ENCODE results near the gene POC1A. TPM values are rescaled to one million over a fixed set of nuclear protein-coding genes. Genes with fewer than 3 reads are reported as not detected.

Gene POC1A
- total RNA-seq, 2 experiments from 2014 or later: 0.22 to 0.39 TPM

DNA sequence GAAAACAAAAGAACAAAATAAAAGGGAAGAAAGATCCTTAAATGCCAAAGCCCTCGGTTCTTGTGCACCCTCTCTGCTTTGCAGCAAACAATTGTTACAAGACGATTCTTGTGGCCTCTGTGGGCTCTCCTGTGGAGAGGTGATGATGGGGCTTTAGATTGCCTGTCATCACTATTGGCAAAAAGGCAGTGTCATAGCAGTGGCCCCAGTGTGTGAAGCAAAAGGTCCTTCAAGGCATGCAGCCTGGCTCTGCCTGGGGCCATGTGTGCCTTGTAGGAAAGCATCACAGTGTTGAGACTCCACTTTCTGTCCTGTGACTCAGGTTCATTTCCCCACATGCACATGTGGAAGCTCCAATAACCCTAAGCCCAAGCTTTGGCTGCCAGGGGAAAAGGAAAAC is 43.7 kb downstream of the POC1A start:
- DNase-seq (no peak), ATAC-seq (ENCODE audit: poor library complexity) (no peak)
- no peak overlapping the region for H3K27ac Mint-ChIP-seq
- Histone ChIP-seq H3K4me3 (ENCODE audit: low read length) (no peak overlapping the region), H3K27ac (ENCODE audit: low read depth in 1 of 2, low read length in 2 of 2) (no peak overlapping the region), H3K4me1 (ENCODE audit: insufficient read depth, low read length) (no peaks in the 10 kb centered on the region), H3K9me3 (ENCODE audit: control insufficient read depth in 1 of 2, insufficient read depth in 1 of 2, low read length in 2 of 2) (no peaks in the 10 kb centered on the region), H3K27me3 (ENCODE audit: control insufficient read depth in 1 of 2, insufficient read depth in 2 of 2, low read length in 2 of 2) (no peaks in the 10 kb centered on the region), H3K36me3 (ENCODE audit: insufficient read depth, low read length) (no peaks in the 10 kb centered on the region)
- ChIA-PET CTCF (interaction anchor here (2.6 kb wide), 1 partner anchor 13 kb away, joined by 8 read pairs; no protein-coding TSS in a partner anchor), POLR2A (no interaction called here)
- intact Hi-C loops (cut with DNase I, micrococcal nuclease): no loop called here
- no peaks in the 10 kb centered on the region for H3K4me1 Mint-ChIP-seq (ENCODE audit: low read depth)
- H3K9me3 Mint-ChIP-seq: no peaks in the 10 kb centered on the region
- H3K27me3 Mint-ChIP-seq: no peaks in the 10 kb centered on the region
- TF ChIP-seq, protein P1, sequence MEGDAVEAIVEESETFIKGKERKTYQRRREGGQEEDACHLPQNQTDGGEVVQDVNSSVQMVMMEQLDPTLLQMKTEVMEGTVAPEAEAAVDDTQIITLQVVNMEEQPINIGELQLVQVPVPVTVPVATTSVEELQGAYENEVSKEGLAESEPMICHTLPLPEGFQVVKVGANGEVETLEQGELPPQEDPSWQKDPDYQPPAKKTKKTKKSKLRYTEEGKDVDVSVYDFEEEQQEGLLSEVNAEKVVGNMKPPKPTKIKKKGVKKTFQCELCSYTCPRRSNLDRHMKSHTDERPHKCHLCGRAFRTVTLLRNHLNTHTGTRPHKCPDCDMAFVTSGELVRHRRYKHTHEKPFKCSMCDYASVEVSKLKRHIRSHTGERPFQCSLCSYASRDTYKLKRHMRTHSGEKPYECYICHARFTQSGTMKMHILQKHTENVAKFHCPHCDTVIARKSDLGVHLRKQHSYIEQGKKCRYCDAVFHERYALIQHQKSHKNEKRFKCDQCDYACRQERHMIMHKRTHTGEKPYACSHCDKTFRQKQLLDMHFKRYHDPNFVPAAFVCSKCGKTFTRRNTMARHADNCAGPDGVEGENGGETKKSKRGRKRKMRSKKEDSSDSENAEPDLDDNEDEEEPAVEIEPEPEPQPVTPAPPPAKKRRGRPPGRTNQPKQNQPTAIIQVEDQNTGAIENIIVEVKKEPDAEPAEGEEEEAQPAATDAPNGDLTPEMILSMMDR (IDR thresholded peaks at IDR 0.05): no peak
- H3K36me3 Mint-ChIP-seq (ENCODE audit: low read depth): no peaks in the 10 kb centered on the region
- H3K4me3 Mint-ChIP-seq: no peak overlapping the region

DNA sequence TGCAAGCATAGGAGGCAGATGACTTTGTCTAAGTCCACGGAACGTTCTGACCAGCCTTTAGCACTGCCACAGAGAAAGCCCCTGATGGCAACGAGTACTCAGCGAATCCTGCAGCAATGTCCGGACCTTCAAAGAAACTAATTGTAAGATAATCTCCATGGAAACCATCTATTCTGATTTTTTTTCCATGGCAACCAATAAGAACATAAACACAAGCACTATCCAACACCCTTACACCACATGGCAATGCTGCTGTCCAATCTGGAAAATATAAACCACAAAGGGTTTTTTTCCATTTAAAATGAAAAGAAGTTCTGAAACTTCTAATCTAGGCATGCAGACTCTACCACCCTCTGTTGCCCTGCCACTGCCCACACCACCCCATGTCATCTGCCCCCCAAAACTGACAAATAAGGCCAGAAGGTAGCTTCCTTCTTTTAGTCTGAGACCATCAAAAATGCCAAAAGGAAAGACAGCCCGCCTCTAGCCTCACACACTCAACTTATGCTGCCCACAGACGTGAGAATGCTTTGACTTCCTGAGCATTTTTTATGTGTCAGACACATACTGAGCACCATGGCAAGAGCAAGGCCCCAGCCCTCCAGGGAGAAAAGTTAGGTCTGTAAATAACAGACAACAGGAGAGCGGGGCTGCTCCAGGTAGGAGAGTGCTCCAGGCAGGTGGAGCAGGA is 44.5 kb downstream of the POC1A start:
- TF ChIP-seq, protein P1 (IDR thresholded peaks at IDR 0.05): no peak
- no peaks in the 10 kb centered on the region for H3K4me1 ChIP-seq (ENCODE audit: insufficient read depth, low read length)
- CTCF ChIA-PET: interaction anchor here (0.9 to 2.6 kb wide), 3 partner anchors 13 to 108 kb away, joined by 3 to 8 read pairs (median 4); no protein-coding TSS in a partner anchor
- H3K27ac ChIP-seq (ENCODE audit: low read depth in 1 of 2, low read length in 2 of 2): no peak overlapping the region
- H3K27me3 ChIP-seq (ENCODE audit: control insufficient read depth in 1 of 2, insufficient read depth in 2 of 2, low read length in 2 of 2): no peaks in the 10 kb centered on the region
- Mint-ChIP-seq H3K9me3 (no peaks in the 10 kb centered on the region), H3K4me3 (no peak overlapping the region), H3K36me3 (ENCODE audit: low read depth) (no peaks in the 10 kb centered on the region), H3K4me1 (ENCODE audit: low read depth) (no peaks in the 10 kb centered on the region), H3K27ac (no peak overlapping the region), H3K27me3 (no peaks in the 10 kb centered on the region)
- no peaks in the 10 kb centered on the region for H3K9me3 ChIP-seq (ENCODE audit: control insufficient read depth in 1 of 2, insufficient read depth in 1 of 2, low read length in 2 of 2)
- H3K36me3 ChIP-seq (ENCODE audit: insufficient read depth, low read length): no peaks in the 10 kb centered on the region
- no peak overlapping the region for H3K4me3 ChIP-seq (ENCODE audit: low read length)
- POLR2A ChIA-PET: no interaction called here
- ATAC-seq (ENCODE audit: poor library complexity): no peak
- DNase-seq: no peak
- intact Hi-C loops (cut with DNase I, micrococcal nuclease): no loop called here

DNA sequence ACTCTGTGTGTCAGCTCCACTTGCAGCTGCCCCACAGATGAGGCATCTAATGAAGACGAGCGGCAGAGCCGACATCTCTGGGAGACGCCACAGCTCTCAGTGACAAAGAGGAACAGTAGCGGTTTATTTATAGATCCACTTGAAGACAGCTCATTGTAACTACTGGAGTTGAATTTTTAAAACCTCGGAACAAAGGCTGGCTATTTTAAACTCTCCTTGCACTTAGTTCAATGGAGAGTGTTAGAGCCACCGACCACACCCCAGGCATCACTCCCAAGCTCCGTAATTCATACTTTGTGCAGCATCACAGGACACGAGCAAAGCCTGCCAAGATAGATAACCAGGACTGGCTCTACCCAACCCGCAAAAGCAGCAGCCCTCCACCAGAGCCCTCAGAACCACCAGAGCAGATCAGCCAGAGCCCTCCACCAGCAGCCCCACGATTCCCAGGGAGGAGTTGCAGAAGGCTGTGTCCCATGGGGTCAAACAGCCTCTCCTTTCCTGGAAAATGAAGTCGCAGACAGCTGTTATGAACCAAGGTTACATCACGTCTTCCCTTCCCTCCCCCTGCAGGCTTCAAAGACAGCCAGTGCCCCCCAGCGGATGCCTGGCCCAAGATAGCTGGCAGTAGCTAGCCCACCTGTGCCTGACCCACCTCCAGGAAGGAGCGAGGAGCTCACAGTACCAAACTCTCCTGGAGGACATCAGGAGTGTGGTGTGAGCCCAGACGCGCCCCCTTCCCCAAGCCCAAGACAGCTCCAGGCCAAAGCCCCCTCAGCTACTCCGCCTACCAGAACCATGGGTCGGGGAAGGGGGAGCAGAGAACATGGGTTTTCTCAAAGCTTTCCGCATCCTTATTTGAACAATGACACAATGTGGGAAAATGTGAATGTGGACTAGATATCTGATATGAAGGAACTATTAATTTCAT is 45.7 kb downstream of the POC1A start:
- no peaks in the 10 kb centered on the region for H3K36me3 ChIP-seq (ENCODE audit: insufficient read depth, low read length)
- no peaks in the 10 kb centered on the region for H3K27me3 Mint-ChIP-seq
- H3K9me3 ChIP-seq (ENCODE audit: control insufficient read depth in 1 of 2, insufficient read depth in 1 of 2, low read length in 2 of 2): no peaks in the 10 kb centered on the region
- H3K36me3 Mint-ChIP-seq (ENCODE audit: low read depth): no peaks in the 10 kb centered on the region
- H3K27ac Mint-ChIP-seq: no peak overlapping the region
- no peaks in the 10 kb centered on the region for H3K4me1 Mint-ChIP-seq (ENCODE audit: low read depth)
- ChIA-PET POLR2A (no interaction called here), CTCF (interaction anchor here (0.9 to 2.6 kb wide), 3 partner anchors 15 to 107 kb away, joined by 3 to 8 read pairs (median 4); no protein-coding TSS in a partner anchor)
- intact Hi-C loops (cut with DNase I, micrococcal nuclease): no loop called here
- ATAC-seq (ENCODE audit: poor library complexity) (no peak), DNase-seq (no peak)
- H3K4me1 ChIP-seq (ENCODE audit: insufficient read depth, low read length): no peaks in the 10 kb centered on the region
- TF ChIP-seq, protein P1 (IDR thresholded peaks at IDR 0.05): no peak
- H3K27me3 ChIP-seq (ENCODE audit: control insufficient read depth in 1 of 2, insufficient read depth in 2 of 2, low read length in 2 of 2): no peaks in the 10 kb centered on the region
- no peak overlapping the region for H3K4me3 ChIP-seq (ENCODE audit: low read length)
- no peak overlapping the region for H3K4me3 Mint-ChIP-seq
- no peak overlapping the region for H3K27ac ChIP-seq (ENCODE audit: low read depth in 1 of 2, low read length in 2 of 2)
- no peaks in the 10 kb centered on the region for H3K9me3 Mint-ChIP-seq

Measured in CD4-positive, alpha-beta T cell (primary cell).